H1 (cell line): ENCODE results near the gene EXOSC10. TPM values are rescaled to one million over a fixed set of nuclear protein-coding genes. Genes with fewer than 3 reads are reported as not detected.

Source experiments
- ATF2 ChIP-seq: IDR thresholded peaks from 2 replicates; pipeline ENCODE4 v1.6.1; 2012; ENCODE audit warnings: low read length, inconsistent platforms
- CBX8 ChIP-seq: fragments of 300-800, 300-1000 bp; sonication (generic); IDR thresholded peaks from 2 replicates; pipeline ENCODE4 v1.7.1; 2016; ENCODE audit warnings: low read depth, low read length, borderline replicate concordance
- CHD1 ChIP-seq: IDR thresholded peaks from 2 replicates; pipeline ENCODE4 v1.6.1; 2012; ENCODE audit warnings: low read depth, low read length, improper control_type of control experiment
- CHD2 ChIP-seq: IDR thresholded peaks from 2 replicates; pipeline ENCODE4 v1.6.1; 2012; ENCODE audit warnings: low read length, improper control_type of control experiment
- CTCF ChIP-seq, 3 experiments: IDR thresholded peaks; 1 replicate in 2 of 3; 2 replicates in 1 of 3; pipeline versions ENCODE4 v1.5.1 to v1.6.1; 2011; ENCODE audit warnings: low read length in 3 of 3, mild to moderate bottlenecking in 3 of 3, inconsistent platforms in 2 of 3, low read depth in 1 of 3, moderate library complexity in 1 of 3; ENCODE audit not compliant: insufficient read depth in 1 of 3; ENCODE audit errors: control extremely low read depth in 1 of 3
- E2F6 ChIP-seq: IDR thresholded peaks from 2 replicates; pipeline ENCODE4 v1.6.1; 2012; ENCODE audit warnings: inconsistent platforms
- EGR1 ChIP-seq: IDR thresholded peaks from 2 replicates; pipeline ENCODE4 v1.6.1; 2011; ENCODE audit warnings: low read depth, low read length, borderline replicate concordance
- NANOG ChIP-seq: IDR thresholded peaks from 2 replicates; pipeline ENCODE4 v1.6.1; 2011; ENCODE audit warnings: low read length, low read depth, mild to moderate bottlenecking, inconsistent platforms; ENCODE audit not compliant: insufficient read depth, poor library complexity, severe bottlenecking
- POLR2AphosphoS5 ChIP-seq: IDR thresholded peaks from 2 replicates; pipeline ENCODE4 v1.6.1; 2011; ENCODE audit warnings: low read depth, low read length
- RAD21 ChIP-seq, 2 experiments: IDR thresholded peaks in 1 of 2; conservative IDR thresholded peaks in 1 of 2; 2 replicates each; pipeline ENCODE4 v1.6.1; 2011; ENCODE audit warnings: low read depth in 2 of 2, low read length in 2 of 2, improper control_type of control experiment in 1 of 2, inconsistent platforms in 1 of 2, mild to moderate bottlenecking in 1 of 2, moderate library complexity in 1 of 2
- polyA plus RNA-seq, 7 experiments: library from polyadenylated mRNA; depleted of rRNA in 3 of 7; stranded (reverse) in 5 of 7; unstranded in 2 of 7; fragments of >200 nt in 5 of 7; fragments of 200-250 nt in 2 of 7; gene quantifications; 1 replicate in 5 of 7; 2 replicates in 1 of 7; 4 replicates in 1 of 7; pipeline versions ENCODE4 v1.2.1 to v1.2.3, GENCODE V29; 2011 to 2013; ENCODE audit warnings: missing spikeins in 2 of 7, mixed read lengths in 2 of 7
- total RNA-seq: library from RNA; stranded (reverse); fragmentation: NEBNext Ultra II Directional; extraction: Animal tissue kit (Norgen Biotek cat#: 25700); gene quantifications from 2 replicates; pipeline ENCODE4 v1.2.1, GENCODE V29; 2021

Gene EXOSC10
- total and polyA plus RNA-seq, 2 of the 8 experiments (the other 6 are each of a cell fraction or from before 2014, with no cell fraction given): 57.9 to 86.1 TPM

- TF ChIP-seq NANOG: no peak
- TF ChIP-seq POLR2AphosphoS5: peak; percentile 71; the same call in 1 of the 2 replicates
- TF ChIP-seq ATF2: no peak
- no peak for TF ChIP-seq EGR1
- TF ChIP-seq RAD21 (IDR thresholded peaks at IDR 0.05 in 1 of 2, conservative IDR thresholded peaks at IDR 0.05 in 1 of 2; ENCODE audit: low read depth in 2 of 2, low read length in 2 of 2): peak in 1 of 2 experiments; percentile 10; a peak in 1 of 4 replicates
- TF ChIP-seq CHD2: no peak
- no peak for TF ChIP-seq CBX8
- peak in 1 of 3 experiments; percentile 13; a peak in 1 of 4 replicates for TF ChIP-seq CTCF (IDR thresholded peaks at IDR 0.05; ENCODE audit: control extremely low read depth in 1 of 3, insufficient read depth in 1 of 3, low read depth in 1 of 3, low read length in 3 of 3)
- no peak for TF ChIP-seq CHD1
- TF ChIP-seq E2F6: peak; percentile 84
- TF ChIP-seq, all 59 proteins: peak for 8
Observed at GRCh38 chr1:11052839-11053757, 46.6 kb downstream of the EXOSC10 start (continued).
